A673 (cell line): ENCODE data around the gene ZBED2. TPM values are rescaled to one million over a fixed set of nuclear protein-coding genes. Genes with fewer than 3 reads are reported as not detected.

Source experiments
- BruUV-seq: library from RNA; stranded (reverse); fragments of 400-500 nt; replicated peaks from 2 replicates; lab custom pipeline; 2021; lab: Mats Ljungman, UMichigan
- CTCF ChIA-PET: fragments of 300-600 bp; sonication (Branson Sonifier 250); formaldehyde crosslinking; loops from one replicate; lab custom pipeline; 2022; ENCODE audit warnings: antibody characterized with exemption; lab: Charles Lee
- POLR2A ChIA-PET: fragments of 300-600 bp; sonication (Branson Sonifier 250); formaldehyde crosslinking; loops from one replicate; lab custom pipeline; 2022; ENCODE audit warnings: antibody characterized with exemption; ENCODE audit not compliant: low non-redundant PET; lab: Charles Lee
- DNase-seq: peaks from one replicate; pipeline ENCODE4 v3.0.0-alpha.2; 2015; ENCODE audit warnings: low spot score
- H3K27ac ChIP-seq: fragments of 200-600 bp; sonication (generic); 2 replicates; pipeline ENCODE4 v1.5.1; 2016; ENCODE audit warnings: mixed run types, low read depth, mild to moderate bottlenecking, mixed read lengths, antibody characterized with exemption, low read length; ENCODE audit not compliant: poor library complexity, severe bottlenecking
- H3K27me3 ChIP-seq: fragments of 200-600 bp; sonication (generic); replicated peaks from 2 replicates; pipeline ENCODE4 v1.6.1; 2017; ENCODE audit warnings: mixed run types, low read depth, mild to moderate bottlenecking, mixed read lengths, antibody characterized with exemption, low read length; ENCODE audit not compliant: insufficient read depth, poor library complexity
- H3K36me3 ChIP-seq: fragments of 200-600 bp; sonication (generic); 2 replicates; pipeline ENCODE4 v1.6.1; 2016; ENCODE audit warnings: mixed run types, mild to moderate bottlenecking, mixed read lengths, antibody characterized with exemption, low read length; ENCODE audit not compliant: insufficient read depth, poor library complexity, severe bottlenecking
- H3K4me1 ChIP-seq: fragments of 200-600 bp; sonication (generic); 2 replicates; pipeline ENCODE4 v1.6.1; 2017; ENCODE audit warnings: mixed run types, mild to moderate bottlenecking, mixed read lengths, antibody characterized with exemption, low read length; ENCODE audit not compliant: insufficient read depth, poor library complexity, severe bottlenecking
- H3K4me3 ChIP-seq: fragments of 200-600 bp; sonication (generic); 2 replicates; pipeline ENCODE4 v1.5.1; 2016; ENCODE audit warnings: low read depth, mixed run types, mild to moderate bottlenecking, mixed read lengths, low read length; ENCODE audit not compliant: poor library complexity, severe bottlenecking
- H3K9me3 ChIP-seq: fragments of 200-600 bp; sonication (generic); 2 replicates; pipeline ENCODE4 v1.6.1; 2016; ENCODE audit warnings: mixed run types, low read depth, mild to moderate bottlenecking, mixed read lengths, antibody characterized with exemption, low read length; ENCODE audit not compliant: poor library complexity, severe bottlenecking
- CTCF ChIP-seq: fragments of 300-800, 200-600 bp; sonication (generic); conservative IDR thresholded peaks from 2 replicates; pipeline ENCODE4 v1.5.1; 2017; ENCODE audit warnings: low read depth, mild to moderate bottlenecking, antibody characterized with exemption, low read length, moderate library complexity, mixed read lengths
- EZH2 ChIP-seq: fragments of 200-600 bp; sonication (generic); IDR thresholded peaks from 2 replicates; pipeline ENCODE4 v1.6.1; 2017; ENCODE audit warnings: borderline replicate concordance, low read depth, mild to moderate bottlenecking, mixed read lengths, antibody characterized with exemption, low read length; ENCODE audit not compliant: poor library complexity, severe bottlenecking
- intact Hi-C: fragments of 100-400 bp; cut with micrococcal nuclease; formaldehyde crosslinking; loops from one replicate; pipeline ENCODE4 v1.10.0; 2022; ENCODE audit not compliant: unreplicated experiment
- total RNA-seq: library from RNA; stranded (reverse); gene quantifications from 2 replicates; pipeline ENCODE4 v1.2.3, GENCODE V29; 2021

ZBED2 gene
- total RNA-seq, 1 experiment from 2014 or later = not detected

- CTCF ChIA-PET = no interaction called here
- BruUV-seq = no TSS peak
- no peaks in the 10 kb centered on the region for H3K4me1 ChIP-seq
- no peak overlapping the region for H3K27ac ChIP-seq
- no peak for DNase-seq
- H3K27me3 ChIP-seq = no peaks in the 10 kb centered on the region
- H3K9me3 ChIP-seq = no peaks in the 10 kb centered on the region
- no peak overlapping the region for H3K4me3 ChIP-seq
- no peak for TF ChIP-seq CTCF
- TF ChIP-seq EZH2 = no peak
- POLR2A ChIA-PET = no interaction called here
- no peaks in the 10 kb centered on the region for H3K36me3 ChIP-seq
- intact Hi-C loops = no loop called here
Measured at GRCh38 chr3:111592143-111592542, 3.0 kb downstream of the ZBED2 start.

GRCh38 chr3:111591555-111591954, 3.6 kb downstream of the ZBED2 start:
- intact Hi-C loops = no loop called here
- POLR2A ChIA-PET = no interaction called here
- BruUV-seq = no TSS peak
- Histone ChIP-seq H3K27me3 (no peaks in the 10 kb centered on the region), H3K36me3 (no peaks in the 10 kb centered on the region), H3K4me3 (no peak overlapping the region), H3K9me3 (no peaks in the 10 kb centered on the region), H3K27ac (no peak overlapping the region), H3K4me1 (no peaks in the 10 kb centered on the region)
- CTCF ChIA-PET = no interaction called here
- no peak for DNase-seq
- no peak for TF ChIP-seq CTCF
- TF ChIP-seq EZH2 = no peak

GRCh38 chr3:111590143-111590491, 5.0 kb downstream of the ZBED2 start:
- H3K27ac ChIP-seq = no peak overlapping the region
- H3K4me1 ChIP-seq = no peaks in the 10 kb centered on the region
- H3K4me3 ChIP-seq = no peak overlapping the region
- TF ChIP-seq CTCF (no peak), EZH2 (no peak)
- POLR2A ChIA-PET = no interaction called here
- intact Hi-C loops = no loop called here
- H3K36me3 ChIP-seq = no peaks in the 10 kb centered on the region
- no peak for DNase-seq
- no TSS peak for BruUV-seq
- H3K9me3 ChIP-seq = no peaks in the 10 kb centered on the region
- no peaks in the 10 kb centered on the region for H3K27me3 ChIP-seq
- CTCF ChIA-PET = no interaction called here
